GM12801 (cell line): Measurements from ENCODE around the gene ZBTB47.

Experiments used
- CTCF ChIP-seq: IDR thresholded peaks from one replicate; pipeline ENCODE4 v1.5.1; 2011; ENCODE audit warnings: control low read depth; ENCODE audit not compliant: insufficient read length; ENCODE audit errors: extremely low read depth

The ZBTB47 gene

DNA sequence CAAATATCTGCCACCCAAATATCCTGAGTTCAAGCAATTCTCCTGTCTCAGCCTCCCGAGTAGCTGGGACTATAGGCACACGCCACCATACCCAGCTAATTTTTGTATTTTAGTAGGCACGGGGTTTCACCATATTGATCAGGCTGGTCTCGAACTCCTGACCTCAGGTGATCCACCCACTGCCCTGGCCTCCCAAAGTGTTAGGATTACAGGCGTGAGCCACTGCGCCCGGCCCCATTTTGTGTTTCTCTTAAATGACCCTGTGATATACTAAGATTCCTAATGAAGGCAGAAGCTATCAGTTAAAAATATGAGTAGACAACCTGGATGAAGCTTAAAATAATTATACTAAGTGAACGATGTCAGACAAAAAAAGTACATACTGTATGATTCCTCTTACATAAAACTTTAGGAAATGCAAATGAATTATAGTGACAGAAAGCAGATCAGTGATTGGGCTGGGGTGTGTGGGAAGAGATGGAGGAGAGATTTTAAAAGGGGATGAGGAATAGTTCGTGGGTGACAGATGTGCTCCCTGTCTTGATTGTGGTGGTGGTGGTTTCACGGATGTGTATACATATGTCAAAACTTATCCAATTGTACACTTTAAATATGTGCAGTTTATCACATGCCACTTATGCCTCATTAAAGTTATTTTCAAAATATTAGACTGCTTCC lies 28.0 kb downstream of the ZBTB47 start:
- no peak for TF ChIP-seq CTCF

DNA sequence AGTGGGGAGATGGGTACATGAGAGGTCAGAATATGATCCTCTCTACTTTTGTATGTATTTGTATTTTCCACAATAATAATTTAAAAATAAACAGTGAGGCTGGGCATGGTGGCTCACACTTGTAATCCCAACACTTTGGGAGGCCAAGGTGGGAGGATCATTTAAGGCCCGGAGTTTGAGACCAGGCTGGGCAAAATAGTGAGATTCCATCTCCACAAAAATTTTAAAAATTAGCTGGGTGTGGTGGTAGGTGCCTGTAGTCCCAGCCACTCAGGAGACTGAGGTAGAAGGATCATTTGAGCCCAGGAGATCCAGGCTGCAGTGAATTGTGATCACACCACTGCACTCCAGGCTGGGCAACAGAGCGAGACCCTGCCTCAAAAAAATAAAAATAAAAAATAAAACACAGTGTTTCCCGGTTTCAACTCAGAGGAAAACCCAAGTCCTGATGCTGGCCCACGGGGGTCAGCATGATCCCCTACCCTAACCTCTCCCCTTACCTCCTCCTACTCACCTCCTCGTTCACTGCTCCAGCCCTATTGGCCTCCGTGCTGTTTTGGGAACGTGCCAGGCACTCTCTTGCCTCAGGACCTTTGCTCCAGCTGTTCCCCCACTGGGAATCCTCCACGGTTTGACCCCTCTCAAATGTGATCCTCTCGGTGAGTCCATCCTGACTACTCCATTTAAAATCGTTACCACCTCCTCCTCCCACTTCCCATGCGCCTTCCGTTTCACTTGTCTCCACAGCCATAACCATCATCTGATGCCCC lies 29.0 kb downstream of the ZBTB47 start:
- TF ChIP-seq CTCF: no peak

GRCh38 chr3:42683875-42684598 lies 30.5 kb downstream of the ZBTB47 start:
- no peak for TF ChIP-seq CTCF

- no peak for TF ChIP-seq CTCF
Measured at GRCh38 chr3:42684632-42685362, 31.3 kb downstream of the ZBTB47 start.

GRCh38 chr3:42685363-42685881 lies 31.9 kb downstream of the ZBTB47 start, which contains the start of gene KLHL40:
TSS of gene KLHL40 (plus strand) at chr3:42685537. CDS start at chr3:42685619, 82 bp downstream.
- no peak for TF ChIP-seq CTCF

DNA sequence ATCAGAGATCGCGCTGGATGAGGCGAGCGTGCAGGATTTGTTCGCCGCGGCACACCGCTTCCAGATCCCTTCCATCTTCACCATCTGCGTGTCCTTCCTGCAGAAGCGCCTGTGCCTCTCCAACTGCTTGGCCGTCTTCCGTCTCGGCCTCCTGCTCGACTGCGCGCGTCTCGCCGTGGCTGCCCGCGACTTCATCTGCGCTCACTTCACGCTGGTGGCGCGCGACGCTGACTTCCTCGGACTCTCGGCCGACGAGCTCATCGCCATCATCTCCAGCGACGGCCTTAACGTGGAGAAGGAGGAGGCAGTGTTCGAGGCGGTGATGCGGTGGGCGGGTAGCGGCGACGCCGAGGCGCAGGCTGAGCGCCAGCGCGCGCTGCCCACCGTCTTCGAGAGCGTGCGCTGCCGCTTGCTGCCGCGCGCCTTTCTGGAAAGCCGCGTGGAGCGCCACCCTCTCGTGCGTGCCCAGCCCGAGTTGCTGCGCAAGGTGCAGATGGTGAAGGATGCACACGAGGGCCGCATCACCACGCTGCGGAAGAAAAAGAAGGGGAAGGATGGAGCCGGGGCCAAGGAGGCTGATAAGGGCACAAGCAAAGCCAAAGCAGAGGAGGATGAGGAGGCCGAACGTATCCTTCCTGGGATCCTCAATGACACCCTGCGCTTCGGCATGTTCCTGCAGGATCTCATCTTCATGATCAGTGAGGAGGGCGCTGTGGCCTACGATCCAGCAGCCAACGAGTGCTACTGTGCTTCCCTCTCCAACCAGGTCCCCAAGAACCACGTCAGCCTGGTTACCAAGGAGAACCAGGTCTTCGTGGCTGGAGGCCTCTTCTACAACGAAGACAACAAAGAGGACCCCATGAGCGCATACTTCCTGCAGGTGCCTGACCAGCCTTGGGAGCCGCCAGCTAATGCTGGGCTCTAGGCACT lies 32.7 kb downstream of the ZBTB47 start:
- TF ChIP-seq CTCF: no peak
